ENCODE measurements around the gene TMEFF2. TPM values are rescaled to one million over a fixed set of nuclear protein-coding genes. Genes with fewer than 3 reads are reported as not detected.

Gene TMEFF2
- total and polyA plus RNA-seq, 2 donors from 2014 or later = not detected

GRCh38 chr2:192059266-192059665, 135.5 kb downstream of the TMEFF2 start:
- TF ChIP-seq CTCF (IDR thresholded peaks at IDR 0.05; ENCODE audit: borderline replicate concordance, extremely low read depth, insufficient read depth) = no peak
- intact Hi-C loops (cut with DNase I) = no loop called here
- DNase-seq = no peak

GRCh38 chr2:192053921-192054320, 140.8 kb downstream of the TMEFF2 start:
- intact Hi-C loops (cut with DNase I) = no loop called here
- no peaks in the 10 kb centered on the region for H3K27me3 ChIP-seq (ENCODE audit: control insufficient read depth, insufficient read depth, low read length)
- FAIRE-seq (no peak), DNase-seq (no peak)
- no peak for TF ChIP-seq CTCF (IDR thresholded peaks at IDR 0.05; ENCODE audit: borderline replicate concordance, extremely low read depth, insufficient read depth)
- no peak overlapping the region for H3K27ac ChIP-seq (ENCODE audit: low read depth in 2 of 2, low read length in 2 of 2)
- no peaks in the 10 kb centered on the region for H3K9me3 ChIP-seq (ENCODE audit: control insufficient read depth in 2 of 3, insufficient read depth in 1 of 3, low read length in 3 of 3)
- no peaks in the 10 kb centered on the region for H3K4me1 ChIP-seq (ENCODE audit: control insufficient read depth in 2 of 3, insufficient read depth in 2 of 3, low read depth in 1 of 3, low read length in 3 of 3)
- H3K36me3 ChIP-seq (ENCODE audit: control insufficient read depth in 2 of 3, insufficient read depth in 3 of 3, low read length in 3 of 3) = no peaks in the 10 kb centered on the region
- no peak overlapping the region for H3K4me3 ChIP-seq (ENCODE audit: low read length in 3 of 3)
- H3K9ac ChIP-seq (ENCODE audit: low read length in 3 of 3) = no peak overlapping the region

More at GRCh38 chr2:192059266-192059665, 135.5 kb downstream of the TMEFF2 start:
- Histone ChIP-seq H3K27ac (ENCODE audit: low read depth in 2 of 2, low read length in 2 of 2) (no peak overlapping the region), H3K9ac (ENCODE audit: low read length in 3 of 3) (no peak overlapping the region), H3K9me3 (ENCODE audit: control insufficient read depth in 2 of 3, insufficient read depth in 1 of 3, low read length in 3 of 3) (no peaks in the 10 kb centered on the region), H3K4me3 (ENCODE audit: low read length in 3 of 3) (no peak overlapping the region), H3K4me1 (ENCODE audit: control insufficient read depth in 2 of 3, insufficient read depth in 2 of 3, low read depth in 1 of 3, low read length in 3 of 3) (no peaks in the 10 kb centered on the region), H3K36me3 (ENCODE audit: control insufficient read depth in 2 of 3, insufficient read depth in 3 of 3, low read length in 3 of 3) (no peaks in the 10 kb centered on the region), H3K27me3 (ENCODE audit: control insufficient read depth, insufficient read depth, low read length) (no peaks in the 10 kb centered on the region)
- FAIRE-seq = no peak

- FAIRE-seq (no peak), DNase-seq (no peak)
- no peaks in the 10 kb centered on the region for H3K27me3 ChIP-seq (ENCODE audit: control insufficient read depth, insufficient read depth, low read length)
- no peak overlapping the region for H3K9ac ChIP-seq (ENCODE audit: low read length in 3 of 3)
- intact Hi-C loops (cut with DNase I) = no loop called here
- no peak overlapping the region for H3K4me3 ChIP-seq (ENCODE audit: low read length in 3 of 3)
- TF ChIP-seq CTCF (IDR thresholded peaks at IDR 0.05; ENCODE audit: borderline replicate concordance, extremely low read depth, insufficient read depth) = no peak
- no peaks in the 10 kb centered on the region for H3K9me3 ChIP-seq (ENCODE audit: control insufficient read depth in 2 of 3, insufficient read depth in 1 of 3, low read length in 3 of 3)
- no peak overlapping the region for H3K27ac ChIP-seq (ENCODE audit: low read depth in 2 of 2, low read length in 2 of 2)
- H3K4me1 ChIP-seq (ENCODE audit: control insufficient read depth in 2 of 3, insufficient read depth in 2 of 3, low read depth in 1 of 3, low read length in 3 of 3) = no peaks in the 10 kb centered on the region
- H3K36me3 ChIP-seq (ENCODE audit: control insufficient read depth in 2 of 3, insufficient read depth in 3 of 3, low read length in 3 of 3) = no peaks in the 10 kb centered on the region
Measured at GRCh38 chr2:192051533-192051932, 143.2 kb downstream of the TMEFF2 start.

GRCh38 chr2:192049362-192049761, 145.4 kb downstream of the TMEFF2 start:
- intact Hi-C loops (cut with DNase I) = no loop called here
- H3K4me3 ChIP-seq (ENCODE audit: low read length in 3 of 3) = no peak overlapping the region
- no peak overlapping the region for H3K9ac ChIP-seq (ENCODE audit: low read length in 3 of 3)
- no peaks in the 10 kb centered on the region for H3K4me1 ChIP-seq (ENCODE audit: control insufficient read depth in 2 of 3, insufficient read depth in 2 of 3, low read depth in 1 of 3, low read length in 3 of 3)
- DNase-seq = no peak
- no peaks in the 10 kb centered on the region for H3K27me3 ChIP-seq (ENCODE audit: control insufficient read depth, insufficient read depth, low read length)
- FAIRE-seq = no peak
- no peak for TF ChIP-seq CTCF (IDR thresholded peaks at IDR 0.05; ENCODE audit: borderline replicate concordance, extremely low read depth, insufficient read depth)
- H3K9me3 ChIP-seq (ENCODE audit: control insufficient read depth in 2 of 3, insufficient read depth in 1 of 3, low read length in 3 of 3) = no peaks in the 10 kb centered on the region
- no peak overlapping the region for H3K27ac ChIP-seq (ENCODE audit: low read depth in 2 of 2, low read length in 2 of 2)
- no peaks in the 10 kb centered on the region for H3K36me3 ChIP-seq (ENCODE audit: control insufficient read depth in 2 of 3, insufficient read depth in 3 of 3, low read length in 3 of 3)
